C4-2B (cell line): ENCODE measurements around the gene RNF152.

Source experiments
- ZFX ChIP-seq: fragments of 450-650 bp; IDR thresholded peaks from 2 replicates; pipeline ENCODE4 v1.6.1; 2017
- TF ChIP-seq, protein P1 (sequence below): fragments of 450-650 bp; conservative IDR thresholded peaks from 2 replicates; pipeline ENCODE4 v1.5.1; 2017; ENCODE audit warnings: mild to moderate bottlenecking

- TF ChIP-seq, protein P1, sequence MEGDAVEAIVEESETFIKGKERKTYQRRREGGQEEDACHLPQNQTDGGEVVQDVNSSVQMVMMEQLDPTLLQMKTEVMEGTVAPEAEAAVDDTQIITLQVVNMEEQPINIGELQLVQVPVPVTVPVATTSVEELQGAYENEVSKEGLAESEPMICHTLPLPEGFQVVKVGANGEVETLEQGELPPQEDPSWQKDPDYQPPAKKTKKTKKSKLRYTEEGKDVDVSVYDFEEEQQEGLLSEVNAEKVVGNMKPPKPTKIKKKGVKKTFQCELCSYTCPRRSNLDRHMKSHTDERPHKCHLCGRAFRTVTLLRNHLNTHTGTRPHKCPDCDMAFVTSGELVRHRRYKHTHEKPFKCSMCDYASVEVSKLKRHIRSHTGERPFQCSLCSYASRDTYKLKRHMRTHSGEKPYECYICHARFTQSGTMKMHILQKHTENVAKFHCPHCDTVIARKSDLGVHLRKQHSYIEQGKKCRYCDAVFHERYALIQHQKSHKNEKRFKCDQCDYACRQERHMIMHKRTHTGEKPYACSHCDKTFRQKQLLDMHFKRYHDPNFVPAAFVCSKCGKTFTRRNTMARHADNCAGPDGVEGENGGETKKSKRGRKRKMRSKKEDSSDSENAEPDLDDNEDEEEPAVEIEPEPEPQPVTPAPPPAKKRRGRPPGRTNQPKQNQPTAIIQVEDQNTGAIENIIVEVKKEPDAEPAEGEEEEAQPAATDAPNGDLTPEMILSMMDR: no peak
- TF ChIP-seq ZFX: no peak
Measured at GRCh38 chr18:61840324-61840723, 52.5 kb downstream of the RNF152 start.
